Activated CD4-positive, alpha-beta T cell treated with anti-CD3 and anti-CD28 coated beads for 36 hours (primary cell): ENCODE results near the gene PLXDC2. TPM values are rescaled to one million over a fixed set of nuclear protein-coding genes. Genes with fewer than 3 reads are reported as not detected.
"Not testable (repeated sequence)": the region's sequence is repeated elsewhere in the genome, so short reads cannot be mapped to it uniquely, and the experiment has no call there.

Experiments
- ATAC-seq: fragments of 200-7000 bp; cut with Tn5 transposase; one replicate; pipeline ENCODE4 v1.10.0; 2021; ENCODE audit warnings: mild to moderate bottlenecking, moderate library complexity
- CTCF ChIA-PET: fragments of 350-600 bp; sonication (Branson Sonifier 250); formaldehyde crosslinking; loops from one replicate; lab custom pipeline; 2021; ENCODE audit warnings: antibody characterized with exemption; lab: Charles Lee
- POLR2A ChIA-PET: fragments of 350-600 bp; sonication (Branson Sonifier 250); formaldehyde crosslinking; loops from one replicate; lab custom pipeline; 2021; ENCODE audit warnings: antibody characterized with exemption, inconsistent platforms; lab: Charles Lee
- DNase-seq: peaks from one replicate; pipeline ENCODE4 v3.0.0-alpha.2; 2020
- H3K27ac Mint-ChIP-seq: one replicate; pipeline ENCODE4 v1.8.0; 2021; ENCODE audit warnings: mixed read lengths
- H3K27me3 Mint-ChIP-seq: one replicate; pipeline ENCODE4 v1.8.0; 2021; ENCODE audit warnings: mixed read lengths
- H3K36me3 Mint-ChIP-seq: one replicate; pipeline ENCODE4 v1.8.0; 2021; ENCODE audit warnings: low read depth, mixed read lengths
- H3K4me1 Mint-ChIP-seq: one replicate; pipeline ENCODE4 v1.8.0; 2021; ENCODE audit warnings: mixed read lengths
- H3K4me3 Mint-ChIP-seq: one replicate; pipeline ENCODE4 v1.8.0; 2021; ENCODE audit warnings: mild to moderate bottlenecking, moderate library complexity, mixed read lengths
- H3K9me3 Mint-ChIP-seq: one replicate; pipeline ENCODE4 v1.8.0; 2021; ENCODE audit warnings: low read depth, mixed read lengths
- intact Hi-C, 2 experiments: fragments of 100-400 bp; cut with DNase I in 1 of 2; cut with micrococcal nuclease in 1 of 2; formaldehyde crosslinking; loops; one replicate each; pipeline versions ENCODE4 v1.14.2 to v1.15.1; 2022 to 2024; cut with DNase I, micrococcal nuclease
- total RNA-seq, 2 experiments: library from RNA; stranded (reverse); gene quantifications; one replicate each; pipeline ENCODE4 v1.2.3, GENCODE V29; 2021

Gene PLXDC2
- total RNA-seq, 2 experiments from 2014 or later: not detected

- H3K9me3 Mint-ChIP-seq: peaks cover 2% of the 10 kb centered on the region
- H3K4me1 Mint-ChIP-seq: no peaks in the 10 kb centered on the region
- ChIA-PET CTCF (no interaction called here), POLR2A (no interaction called here)
- no peak overlapping the region for H3K4me3 Mint-ChIP-seq
- H3K27me3 Mint-ChIP-seq: no peaks in the 10 kb centered on the region
- DNase-seq: no peak
- ATAC-seq: no peak
- no peaks in the 10 kb centered on the region for H3K36me3 Mint-ChIP-seq
- no peak overlapping the region for H3K27ac Mint-ChIP-seq
- intact Hi-C loops: no loop called here
These were observed 384.5 kb downstream of the PLXDC2 start for GRCh38 chr10:20200758-20201157.

DNA sequence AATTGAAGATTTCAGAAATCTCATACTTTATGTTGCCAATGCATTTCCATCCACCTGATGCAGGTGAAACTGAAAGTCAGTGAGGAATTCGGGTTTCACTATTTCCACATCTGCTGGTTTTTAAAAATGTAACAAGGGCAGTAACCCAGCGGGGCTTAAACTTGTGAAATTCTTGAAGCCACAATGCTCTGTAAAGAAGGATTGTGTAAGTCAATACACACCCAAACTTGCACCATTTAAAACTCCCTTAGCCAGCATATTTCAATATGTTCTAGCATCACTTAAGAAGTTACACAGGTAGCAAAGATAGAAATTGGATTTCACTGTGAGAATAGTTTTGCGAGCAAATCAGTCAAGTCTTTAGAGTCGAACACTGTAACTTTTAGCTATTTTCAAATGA, 386.1 kb downstream of the PLXDC2 start:
- Mint-ChIP-seq H3K4me3 (no peak overlapping the region), H3K9me3 (peaks cover 2% of the 10 kb centered on the region), H3K27ac (no peak overlapping the region), H3K27me3 (no peaks in the 10 kb centered on the region), H3K36me3 (no peaks in the 10 kb centered on the region), H3K4me1 (no peaks in the 10 kb centered on the region)
- ATAC-seq (no peak), DNase-seq (no peak)
- ChIA-PET CTCF (interaction anchor here (1.5 kb wide), 1 partner anchor 12 kb away, joined by 4 read pairs; no protein-coding TSS in a partner anchor), POLR2A (no interaction called here)
- intact Hi-C loops: no loop called here

GRCh38 chr10:20207653-20208052, 391.4 kb downstream of the PLXDC2 start:
- Mint-ChIP-seq H3K36me3 (no peaks in the 10 kb centered on the region), H3K9me3 (peaks cover 2% of the 10 kb centered on the region), H3K27me3 (no peaks in the 10 kb centered on the region), H3K27ac (no peak overlapping the region), H3K4me3 (no peak overlapping the region), H3K4me1 (no peaks in the 10 kb centered on the region)
- ATAC-seq: no peak
- intact Hi-C loops: no loop called here
- ChIA-PET POLR2A (no interaction called here), CTCF (no interaction called here)
- DNase-seq: no peak

DNA sequence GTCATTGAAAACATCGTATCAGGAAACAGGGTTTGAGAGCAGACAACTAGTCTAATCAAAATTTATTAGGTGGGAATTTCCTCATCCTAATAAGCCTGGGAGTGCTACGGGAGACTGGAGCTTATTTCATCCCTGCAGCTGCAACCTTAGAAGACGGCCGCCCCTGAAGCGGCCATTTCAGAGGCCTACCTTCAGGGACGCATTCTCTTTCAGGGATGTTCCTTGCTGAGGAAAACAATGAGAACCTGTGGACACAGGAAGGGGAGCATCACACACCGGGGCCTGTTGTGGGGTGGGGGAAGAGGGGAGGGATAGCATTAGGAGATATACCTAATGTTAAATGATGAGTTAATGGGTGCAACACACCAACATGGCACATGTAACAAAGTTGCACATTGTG, 392.9 kb downstream of the PLXDC2 start:
- ATAC-seq, H3K36me3 Mint-ChIP-seq, H3K27ac Mint-ChIP-seq, H3K27me3 Mint-ChIP-seq, intact Hi-C loops, H3K9me3 Mint-ChIP-seq, H3K4me1 Mint-ChIP-seq, H3K4me3 Mint-ChIP-seq, POLR2A ChIA-PET, CTCF ChIA-PET, DNase-seq: not testable (repeated sequence)

DNA sequence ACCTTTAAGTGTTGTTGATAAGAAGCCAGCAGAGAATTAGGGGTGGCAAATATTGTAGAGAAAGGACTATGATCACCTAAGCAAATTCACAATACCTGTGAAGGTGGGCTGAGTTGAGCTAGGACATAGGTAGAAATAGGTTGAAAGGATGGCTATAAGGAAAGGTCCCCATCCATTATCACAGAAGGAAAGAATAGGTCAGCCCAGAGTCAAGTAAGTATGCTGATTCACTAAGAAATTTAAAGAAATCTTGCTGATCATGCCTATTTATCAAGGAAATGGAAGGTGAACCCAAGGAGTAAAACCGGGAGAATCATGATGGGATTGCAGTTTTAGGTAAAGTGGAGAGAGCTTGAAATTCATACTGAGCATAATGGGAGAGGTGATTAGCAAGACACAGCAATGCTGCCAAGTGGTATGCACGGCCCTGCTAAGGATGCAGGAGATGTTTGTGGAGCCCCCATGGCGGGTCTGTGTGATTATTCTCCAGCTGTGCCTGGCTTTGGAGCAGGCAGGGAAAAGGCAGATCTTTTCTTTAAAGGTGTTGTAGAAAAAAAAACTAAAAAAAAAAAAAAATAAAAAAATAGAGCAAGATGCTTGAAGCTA, 399.4 kb downstream of the PLXDC2 start:
- Mint-ChIP-seq H3K4me3 (no peak overlapping the region), H3K36me3 (no peaks in the 10 kb centered on the region), H3K9me3 (no peaks in the 10 kb centered on the region), H3K27me3 (no peaks in the 10 kb centered on the region), H3K4me1 (no peaks in the 10 kb centered on the region), H3K27ac (no peak overlapping the region)
- ChIA-PET CTCF (no interaction called here), POLR2A (no interaction called here)
- ATAC-seq: no peak
- no peak for DNase-seq
- intact Hi-C loops: no loop called here

DNA sequence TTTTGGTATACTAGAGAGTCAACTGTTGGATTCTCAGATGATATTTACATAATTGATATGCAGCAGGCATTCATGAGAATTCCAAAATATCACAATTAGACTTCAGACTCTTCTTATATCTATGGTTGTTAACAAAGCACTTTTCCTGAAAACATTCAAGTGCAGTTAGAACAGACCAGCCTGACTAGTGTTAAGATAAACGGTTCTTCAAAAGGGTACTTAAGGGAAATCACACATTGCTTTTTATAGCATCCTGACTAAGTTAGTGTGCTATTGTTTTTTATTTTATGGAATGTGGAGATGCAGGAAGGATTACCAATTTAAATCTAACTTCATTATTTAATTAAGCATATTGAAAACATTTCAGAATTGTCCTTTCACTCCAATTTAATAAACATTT, 405.1 kb downstream of the PLXDC2 start:
- ATAC-seq (no peak), DNase-seq (no peak)
- ChIA-PET CTCF (no interaction called here), POLR2A (no interaction called here)
- Mint-ChIP-seq H3K36me3 (no peaks in the 10 kb centered on the region), H3K4me3 (no peak overlapping the region), H3K4me1 (no peaks in the 10 kb centered on the region), H3K27me3 (no peaks in the 10 kb centered on the region), H3K27ac (no peak overlapping the region), H3K9me3 (no peaks in the 10 kb centered on the region)
- intact Hi-C loops: no loop called here

- ATAC-seq (no peak), DNase-seq (no peak)
- Mint-ChIP-seq H3K27ac (no peak overlapping the region), H3K36me3 (no peaks in the 10 kb centered on the region), H3K4me1 (no peaks in the 10 kb centered on the region), H3K27me3 (no peaks in the 10 kb centered on the region), H3K4me3 (no peak overlapping the region), H3K9me3 (peaks cover 9% of the 10 kb centered on the region)
- intact Hi-C loops: no loop called here
- CTCF ChIA-PET: no interaction called here
- POLR2A ChIA-PET: no interaction called here
These were observed 412.5 kb downstream of the PLXDC2 start for GRCh38 chr10:20228729-20229128.

DNA sequence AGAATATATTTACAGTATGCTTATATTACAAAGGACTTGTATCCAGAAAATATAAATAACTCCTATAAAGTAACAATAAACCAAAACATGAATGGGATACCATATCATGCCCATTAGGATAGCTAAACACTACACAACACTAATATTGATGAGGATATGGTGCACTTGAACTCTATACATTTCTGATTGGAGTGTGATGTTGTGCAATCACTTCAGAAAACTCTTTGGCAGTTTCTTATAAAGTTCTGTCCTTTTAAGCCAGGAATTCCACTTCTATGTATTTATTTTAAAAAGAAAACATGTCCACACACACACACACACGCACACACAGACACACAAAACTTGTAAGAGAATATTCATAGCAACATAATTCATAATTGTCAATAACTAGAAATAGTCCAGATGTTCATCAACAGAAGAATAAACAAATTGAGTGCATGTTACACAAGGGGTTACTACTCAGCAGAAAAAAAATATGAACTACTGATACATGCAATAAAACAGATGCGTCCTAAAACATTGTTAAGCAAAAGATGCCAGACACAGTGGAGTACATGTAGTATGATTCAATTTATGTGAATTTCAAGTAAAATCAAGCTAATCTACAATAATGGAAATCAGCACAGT, 416.0 kb downstream of the PLXDC2 start:
- Mint-ChIP-seq H3K27me3 (no peaks in the 10 kb centered on the region), H3K9me3 (peaks cover 9% of the 10 kb centered on the region), H3K36me3 (no peaks in the 10 kb centered on the region), H3K27ac (no peak overlapping the region), H3K4me1 (no peaks in the 10 kb centered on the region), H3K4me3 (no peak overlapping the region)
- no peak for ATAC-seq
- intact Hi-C loops: no loop called here
- no peak for DNase-seq
- ChIA-PET CTCF (no interaction called here), POLR2A (no interaction called here)

DNA sequence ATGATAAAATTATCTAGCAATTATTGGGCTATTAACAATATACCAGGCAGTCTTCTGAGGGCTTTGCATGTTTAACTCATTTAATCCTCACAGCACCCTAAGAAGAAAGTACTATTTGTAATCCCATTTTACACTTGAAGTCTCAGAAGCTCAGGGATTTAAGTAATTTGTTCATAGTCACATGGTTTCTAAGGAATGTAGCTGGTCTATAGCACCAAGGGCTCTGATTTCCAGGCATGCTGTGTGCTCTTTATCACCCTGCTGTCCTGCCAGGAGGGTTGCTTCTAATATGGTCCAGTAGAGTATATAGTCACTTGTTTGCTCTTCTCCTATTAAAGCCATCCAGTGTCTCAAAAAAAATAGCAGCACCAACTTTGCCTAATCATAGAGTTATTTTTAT, 417.2 kb downstream of the PLXDC2 start:
- Mint-ChIP-seq H3K4me3 (no peak overlapping the region), H3K4me1 (no peaks in the 10 kb centered on the region), H3K9me3 (peaks cover 4% of the 10 kb centered on the region), H3K27me3 (no peaks in the 10 kb centered on the region), H3K36me3 (no peaks in the 10 kb centered on the region), H3K27ac (no peak overlapping the region)
- DNase-seq: no peak
- ATAC-seq: no peak
- POLR2A ChIA-PET: no interaction called here
- intact Hi-C loops: no loop called here
- CTCF ChIA-PET: no interaction called here

GRCh38 chr10:20234579-20234978, 418.3 kb downstream of the PLXDC2 start:
- H3K9me3 Mint-ChIP-seq: no peaks in the 10 kb centered on the region
- no peaks in the 10 kb centered on the region for H3K4me1 Mint-ChIP-seq
- CTCF ChIA-PET: interaction anchor here (0.6 to 0.9 kb wide), 2 partner anchors 30 to 588 kb away, joined by 3 read pairs; no protein-coding TSS in a partner anchor
- ATAC-seq (no peak), DNase-seq (no peak)
- no peaks in the 10 kb centered on the region for H3K36me3 Mint-ChIP-seq
- intact Hi-C loops: no loop called here
- H3K4me3 Mint-ChIP-seq: no peak overlapping the region
- no peak overlapping the region for H3K27ac Mint-ChIP-seq
- POLR2A ChIA-PET: no interaction called here
- H3K27me3 Mint-ChIP-seq: no peaks in the 10 kb centered on the region

- DNase-seq: no peak
- CTCF ChIA-PET: no interaction called here
- Mint-ChIP-seq H3K27me3 (no peaks in the 10 kb centered on the region), H3K4me1 (no peaks in the 10 kb centered on the region), H3K36me3 (no peaks in the 10 kb centered on the region), H3K27ac (no peak overlapping the region), H3K4me3 (no peak overlapping the region), H3K9me3 (no peaks in the 10 kb centered on the region)
- POLR2A ChIA-PET: no interaction called here
- ATAC-seq: no peak
- intact Hi-C loops: no loop called here
These were observed 420.9 kb downstream of the PLXDC2 start for GRCh38 chr10:20237091-20237570.

GRCh38 chr10:20237586-20237985, 421.4 kb downstream of the PLXDC2 start:
- Mint-ChIP-seq H3K9me3 (no peaks in the 10 kb centered on the region), H3K27me3 (no peaks in the 10 kb centered on the region), H3K4me3 (no peak overlapping the region), H3K36me3 (no peaks in the 10 kb centered on the region), H3K4me1 (no peaks in the 10 kb centered on the region), H3K27ac (no peak overlapping the region)
- ChIA-PET POLR2A (no interaction called here), CTCF (no interaction called here)
- DNase-seq (no peak), ATAC-seq (no peak)
- intact Hi-C loops: no loop called here
